Gastroesophageal sphincter (tissue), 4 donors: ENCODE results near the gene ENOX1. TPM values are rescaled to one million over a fixed set of nuclear protein-coding genes. Genes with fewer than 3 reads are reported as not detected.

ENCODE experiments used
- ATAC-seq: fragments of 150-250 bp; one replicate; pipeline ENCODE4 v1.9.1; 2016; ENCODE audit warnings: mild to moderate bottlenecking, moderate library complexity
- H3K27ac ChIP-seq, 4 donors: fragments of 200-600 bp; sonication (generic) in 3 of 4; 1 replicate in 3 of 4; 2 replicates in 1 of 4; pipeline ENCODE4 v1.5.1; 2016 to 2019
- H3K27me3 ChIP-seq: fragments of 200-600 bp; sonication (generic); one replicate; pipeline ENCODE4 v1.5.1; 2019
- H3K36me3 ChIP-seq, 2 donors: fragments of 200-600 bp; sonication (generic); one replicate each; pipeline ENCODE4 v1.5.1; 2019; ENCODE audit warnings: control low read depth in 1 of 2
- H3K4me1 ChIP-seq, 3 donors: fragments of 200-600 bp; sonication (generic); 1 replicate in 2 of 3; 2 replicates in 1 of 3; pipeline ENCODE4 v1.5.1; 2016 to 2019; ENCODE audit warnings: control low read depth in 2 of 3
- H3K4me3 ChIP-seq, 2 donors: fragments of 200-600 bp; sonication (generic); one replicate each; pipeline ENCODE4 v1.5.1; 2019; ENCODE audit warnings: mild to moderate bottlenecking in 1 of 2, moderate library complexity in 1 of 2
- H3K9me3 ChIP-seq, 3 donors: fragments of 200-600 bp; sonication (generic); one replicate each; pipeline ENCODE4 v1.5.1; 2017 to 2019; ENCODE audit warnings: control low read depth in 2 of 3
- EP300 ChIP-seq: sonication (generic); formaldehyde crosslinking; IDR thresholded peaks from one replicate; pipeline ENCODE4 v1.6.1; 2017; ENCODE audit warnings: antibody characterized with exemption, mild to moderate bottlenecking
- POLR2A ChIP-seq, 2 donors: fragments of 450-650 bp; IDR thresholded peaks; one replicate each; pipeline ENCODE4 v1.6.1; 2017; ENCODE audit warnings: antibody characterized with exemption in 2 of 2, mild to moderate bottlenecking in 2 of 2, moderate library complexity in 1 of 2
- POLR2AphosphoS5 ChIP-seq: sonication (generic); formaldehyde crosslinking; IDR thresholded peaks from one replicate; pipeline ENCODE4 v1.6.1; 2017; ENCODE audit warnings: antibody characterized with exemption
- WGBS, 2 donors: methylation state at CpG; one replicate each; pipeline ENCODE4 v1.1.5; 2018; ENCODE audit warnings: low coverage in 1 of 2; 5-methylcytosine and 5-hydroxymethylcytosine counted together
- total RNA-seq, 4 donors: library from RNA; depleted of rRNA; stranded (reverse); fragments of >200 nt; gene quantifications; one replicate each; pipeline ENCODE4 v1.1.0, GENCODE V29; 2016
- TF ChIP-seq, protein P1 (sequence below), 4 experiments: fragments of 200-600 bp in 2 of 4; fragments of 450-650 bp in 2 of 4; sonication (generic) in 1 of 4; IDR thresholded peaks; one replicate each; pipeline ENCODE4 v1.5.1; 2017 to 2019; ENCODE audit warnings: antibody characterized with exemption in 4 of 4, mild to moderate bottlenecking in 2 of 4, moderate library complexity in 2 of 4

ENOX1 gene
- total RNA-seq, 4 donors from 2014 or later, result 1.8 to 11.6 (median 9.4) TPM

DNA sequence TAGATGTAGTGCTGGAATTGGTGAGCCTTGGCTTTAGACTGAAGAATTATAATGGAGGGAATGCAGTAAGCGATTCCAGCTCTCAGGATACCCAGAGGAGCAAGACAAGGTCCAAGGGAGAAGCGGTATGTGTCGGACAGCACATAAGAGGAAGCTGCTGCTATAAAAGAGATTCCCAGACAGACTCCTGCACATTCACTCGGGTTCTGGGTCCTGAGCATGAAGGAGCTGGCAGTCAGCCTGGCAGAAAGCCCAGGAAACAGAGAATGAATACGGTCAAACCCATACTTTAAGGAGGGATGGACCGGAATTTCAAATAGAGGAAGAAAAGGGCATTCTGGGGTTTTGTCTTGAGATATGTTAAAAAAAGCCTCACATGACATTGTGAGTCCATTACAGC is 455.1 kb downstream of the ENOX1 start:
- Histone ChIP-seq H3K27me3 (no peaks in the 10 kb centered on the region), H3K36me3 (no peaks in the 10 kb centered on the region), H3K4me1 (peaks cover 0 to 57% (median 19%) of the 10 kb centered on the region in 3 donors), H3K9me3 (no peaks in the 10 kb centered on the region), H3K4me3 (no peak overlapping the region), H3K27ac (peak overlapping the region in 1 of 4 donors; percentile 57)
- ATAC-seq, result no peak
- 16 to 56% methylated on average over 6 of the region's 6 CpGs for WGBS, 2 donors
- TF ChIP-seq POLR2AphosphoS5 (no peak), EP300 (no peak), POLR2A (IDR thresholded peaks at IDR 0.05) (no peak)
- TF ChIP-seq, protein P1, sequence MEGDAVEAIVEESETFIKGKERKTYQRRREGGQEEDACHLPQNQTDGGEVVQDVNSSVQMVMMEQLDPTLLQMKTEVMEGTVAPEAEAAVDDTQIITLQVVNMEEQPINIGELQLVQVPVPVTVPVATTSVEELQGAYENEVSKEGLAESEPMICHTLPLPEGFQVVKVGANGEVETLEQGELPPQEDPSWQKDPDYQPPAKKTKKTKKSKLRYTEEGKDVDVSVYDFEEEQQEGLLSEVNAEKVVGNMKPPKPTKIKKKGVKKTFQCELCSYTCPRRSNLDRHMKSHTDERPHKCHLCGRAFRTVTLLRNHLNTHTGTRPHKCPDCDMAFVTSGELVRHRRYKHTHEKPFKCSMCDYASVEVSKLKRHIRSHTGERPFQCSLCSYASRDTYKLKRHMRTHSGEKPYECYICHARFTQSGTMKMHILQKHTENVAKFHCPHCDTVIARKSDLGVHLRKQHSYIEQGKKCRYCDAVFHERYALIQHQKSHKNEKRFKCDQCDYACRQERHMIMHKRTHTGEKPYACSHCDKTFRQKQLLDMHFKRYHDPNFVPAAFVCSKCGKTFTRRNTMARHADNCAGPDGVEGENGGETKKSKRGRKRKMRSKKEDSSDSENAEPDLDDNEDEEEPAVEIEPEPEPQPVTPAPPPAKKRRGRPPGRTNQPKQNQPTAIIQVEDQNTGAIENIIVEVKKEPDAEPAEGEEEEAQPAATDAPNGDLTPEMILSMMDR (IDR thresholded peaks at IDR 0.05), result no peak

DNA sequence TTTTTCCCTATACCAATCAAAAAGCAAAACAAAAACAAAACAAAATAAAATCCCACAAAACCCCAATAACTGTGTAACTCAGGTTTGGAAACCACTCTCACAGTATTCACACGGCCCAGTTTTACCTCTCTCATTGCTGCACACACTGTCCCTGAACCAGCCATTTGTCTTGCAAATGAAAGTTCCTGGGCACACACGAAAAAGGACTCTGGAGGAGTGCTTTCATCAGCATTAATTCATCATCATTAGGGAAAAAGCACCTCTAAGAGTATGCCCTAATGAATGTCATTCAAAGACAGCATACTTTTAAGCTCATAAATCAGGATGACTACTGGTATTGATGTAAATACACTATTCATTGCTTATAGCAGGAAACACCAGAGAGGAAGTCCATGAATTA is 457.1 kb downstream of the ENOX1 start:
- peak; percentile 52 for ATAC-seq
- WGBS, 2 donors, result 17 to 26% methylated on average over 2 of the region's 2 CpGs

DNA sequence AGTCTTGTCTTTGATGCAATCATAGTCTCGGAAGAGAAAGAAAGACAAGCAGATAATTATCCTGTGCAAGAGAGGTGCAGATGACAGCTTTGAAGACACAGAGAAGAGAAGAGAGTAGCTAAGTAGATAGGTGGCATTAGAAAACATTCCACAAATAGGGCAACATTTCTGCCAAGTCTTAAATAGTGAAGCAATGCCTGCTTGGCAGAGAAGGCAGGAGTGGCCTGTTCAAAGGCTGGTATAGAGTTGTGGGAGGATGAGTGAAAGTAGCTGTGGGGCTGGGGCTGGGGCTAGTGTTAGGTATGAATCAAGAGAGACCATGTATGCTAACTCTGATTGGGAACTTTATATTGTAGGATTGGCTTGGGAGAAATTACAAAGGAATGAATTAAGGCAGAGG is 457.9 kb downstream of the ENOX1 start:
- ATAC-seq, result no peak
- Histone ChIP-seq H3K27ac (peak overlapping the region in 3 of 4 donors; percentile 35 to 71 (median 45)), H3K36me3 (no peaks in the 10 kb centered on the region), H3K27me3 (no peaks in the 10 kb centered on the region), H3K9me3 (no peaks in the 10 kb centered on the region), H3K4me3 (no peak overlapping the region), H3K4me1 (peaks cover 0 to 34% (median 11%) of the 10 kb centered on the region in 3 donors)
- 50 to 92% methylated on average over 1 of the region's 1 CpG for WGBS, 2 donors
- TF ChIP-seq POLR2AphosphoS5, result no peak

More for the DNA sequence above, 457.1 kb downstream of the ENOX1 start:
- no peaks in the 10 kb centered on the region for H3K27me3 ChIP-seq
- no peaks in the 10 kb centered on the region for H3K9me3 ChIP-seq
- peak overlapping the region in 2 of 4 donors; percentile 35 to 71 for H3K27ac ChIP-seq
- TF ChIP-seq EP300, result no peak
- TF ChIP-seq POLR2AphosphoS5, result peak; percentile 46
- H3K4me1 ChIP-seq, result peaks cover 0 to 38% (median 11%) of the 10 kb centered on the region in 3 donors
- no peak overlapping the region for H3K4me3 ChIP-seq
- H3K36me3 ChIP-seq, result no peaks in the 10 kb centered on the region

DNA sequence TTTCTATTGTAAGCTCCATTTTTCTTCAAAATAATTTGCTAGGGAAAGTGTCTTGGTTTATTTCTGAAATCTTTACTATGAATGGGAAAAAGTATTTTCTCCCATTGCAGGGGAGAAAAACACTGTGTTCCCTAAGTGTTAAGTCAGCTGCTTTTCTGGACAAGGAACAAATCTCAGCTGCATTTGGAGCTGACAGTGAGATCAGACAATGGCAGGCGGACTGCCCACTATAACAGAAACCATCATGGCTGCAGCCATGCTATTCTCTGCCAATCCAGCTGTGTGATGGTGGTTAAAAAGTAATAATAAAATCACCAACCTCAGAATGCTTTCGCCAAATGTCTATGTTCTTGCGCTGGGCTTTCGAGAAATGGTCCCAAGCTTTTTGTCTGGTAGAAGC is 460.7 kb downstream of the ENOX1 start:
- no peaks in the 10 kb centered on the region for H3K36me3 ChIP-seq
- TF ChIP-seq, protein P1 (IDR thresholded peaks at IDR 0.05), result no peak
- TF ChIP-seq POLR2AphosphoS5 (no peak), POLR2A (IDR thresholded peaks at IDR 0.05) (no peak), EP300 (no peak)
- no peak overlapping the region for H3K4me3 ChIP-seq
- H3K27me3 ChIP-seq, result no peaks in the 10 kb centered on the region
- no peaks in the 10 kb centered on the region for H3K9me3 ChIP-seq
- no peak for ATAC-seq
- 92 to 96% methylated on average over 3 to 4 of the region's 4 CpGs for WGBS, 2 donors
- peak overlapping the region in 1 of 4 donors; percentile 9 for H3K27ac ChIP-seq
- H3K4me1 ChIP-seq, result peaks cover 0 to 23% (median 6%) of the 10 kb centered on the region in 3 donors

DNA sequence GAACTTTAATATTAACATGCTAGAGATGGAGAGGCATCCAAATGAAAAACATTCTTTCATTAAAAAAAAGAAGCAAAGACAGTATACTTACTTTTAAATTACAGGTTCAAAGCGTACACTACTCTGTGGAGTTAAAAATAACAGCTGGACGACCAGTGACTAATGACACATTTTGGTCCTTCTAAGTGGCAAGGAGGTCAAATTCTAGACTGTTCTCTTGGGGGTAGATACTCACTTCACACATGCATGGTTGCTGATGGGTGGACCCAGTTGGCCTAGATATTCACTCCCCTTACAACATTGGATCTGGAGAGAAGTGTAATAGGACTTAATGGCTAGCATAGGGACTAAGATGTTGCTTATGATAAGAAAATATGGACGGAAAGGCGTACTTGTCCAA is 461.1 kb downstream of the ENOX1 start:
- TF ChIP-seq EP300 (no peak), POLR2A (IDR thresholded peaks at IDR 0.05) (no peak), POLR2AphosphoS5 (no peak)
- TF ChIP-seq, protein P1 (IDR thresholded peaks at IDR 0.05), result no peak
- peaks cover 0 to 20% (median 6%) of the 10 kb centered on the region in 3 donors for H3K4me1 ChIP-seq
- 84 to 86% methylated on average over 4 of the region's 4 CpGs for WGBS, 2 donors
- peak overlapping the region in 1 of 4 donors; percentile 9 for H3K27ac ChIP-seq
- H3K9me3 ChIP-seq, result no peaks in the 10 kb centered on the region
- H3K27me3 ChIP-seq, result no peaks in the 10 kb centered on the region
- H3K4me3 ChIP-seq, result no peak overlapping the region
- ATAC-seq, result no peak
- no peaks in the 10 kb centered on the region for H3K36me3 ChIP-seq

DNA sequence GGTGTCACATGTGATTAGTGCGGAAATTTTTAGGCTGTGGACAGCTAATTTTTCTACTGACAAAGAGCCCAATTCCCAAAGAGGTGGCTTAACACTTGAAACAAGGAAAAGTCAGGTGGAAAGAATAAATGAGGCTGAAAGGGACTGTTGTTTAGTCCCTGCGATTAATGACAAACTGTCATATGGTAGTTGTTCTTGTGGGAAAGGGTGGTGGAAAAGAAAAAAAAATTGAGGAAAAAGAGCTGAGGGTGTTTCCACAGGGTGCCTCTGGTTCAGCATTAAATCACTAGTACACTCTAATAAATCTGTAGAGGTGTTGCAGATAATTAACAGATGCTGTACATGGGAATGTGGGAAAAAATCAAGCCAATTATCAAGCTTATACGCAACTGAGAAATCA is 462.6 kb downstream of the ENOX1 start:
- TF ChIP-seq POLR2A (IDR thresholded peaks at IDR 0.05) (no peak), POLR2AphosphoS5 (no peak), EP300 (no peak)
- TF ChIP-seq, protein P1 (IDR thresholded peaks at IDR 0.05), result no peak
- H3K27ac ChIP-seq, result no peak overlapping the region
- peaks cover 0 to 18% (median 3%) of the 10 kb centered on the region in 3 donors for H3K4me1 ChIP-seq
- H3K27me3 ChIP-seq, result no peaks in the 10 kb centered on the region
- no peak overlapping the region for H3K4me3 ChIP-seq
- H3K36me3 ChIP-seq, result no peaks in the 10 kb centered on the region
- WGBS, 2 donors, result 79 to 100% methylated on average over 2 to 3 of the region's 3 CpGs
- no peaks in the 10 kb centered on the region for H3K9me3 ChIP-seq
- no peak for ATAC-seq
